CD14-positive monocyte (primary cell): ENCODE measurements around the gene FXYD1. TPM values are rescaled to one million over a fixed set of nuclear protein-coding genes. Genes with fewer than 3 reads are reported as not detected.

Source experiments
- DNase-seq, 3 donors: peaks; one replicate each; pipeline ENCODE4 v3.0.0-alpha.2; 2011 to 2022
- H2AFZ ChIP-seq: 2 replicates; pipeline ENCODE4 v1.6.0; 2012; ENCODE audit warnings: mild to moderate bottlenecking, low read depth, low read length, inconsistent platforms; ENCODE audit not compliant: insufficient read depth, poor library complexity, severe bottlenecking
- H3K27ac ChIP-seq, 2 donors: 1 replicate in 1 of 2; 2 replicates in 1 of 2; pipeline ENCODE4 v1.5.1; 2012 to 2013; ENCODE audit warnings: low read length in 2 of 2, control low read depth in 1 of 2, inconsistent platforms in 1 of 2, low read depth in 1 of 2, mild to moderate bottlenecking in 1 of 2
- H3K27me3 ChIP-seq, 2 donors: one replicate each; pipeline versions ENCODE4 v1.6.0 to v1.6.1; 2011 to 2013; ENCODE audit warnings: low read length in 2 of 2; ENCODE audit not compliant: control insufficient read depth in 2 of 2, insufficient read depth in 2 of 2
- H3K36me3 ChIP-seq, 2 donors: replicated peaks in 1 of 2; 1 replicate in 1 of 2; 2 replicates in 1 of 2; pipeline versions ENCODE4 v1.5.1 to v1.6.1; 2012 to 2013; ENCODE audit warnings: low read length in 2 of 2, control low read depth in 1 of 2, inconsistent platforms in 1 of 2, mild to moderate bottlenecking in 1 of 2; ENCODE audit not compliant: insufficient read depth in 2 of 2, control insufficient read depth in 1 of 2
- H3K4me1 ChIP-seq, 2 donors: 1 replicate in 1 of 2; 2 replicates in 1 of 2; pipeline versions ENCODE4 v1.5.1 to v1.6.1; 2012 to 2013; ENCODE audit warnings: low read length in 2 of 2, control low read depth in 1 of 2, inconsistent platforms in 1 of 2, mild to moderate bottlenecking in 1 of 2, moderate library complexity in 1 of 2; ENCODE audit not compliant: insufficient read depth in 2 of 2, control insufficient read depth in 1 of 2
- H3K4me2 ChIP-seq: replicated peaks from 2 replicates; pipeline ENCODE3; 2012; ENCODE audit warnings: low read length, moderate library complexity, mild to moderate bottlenecking; ENCODE audit not compliant: poor library complexity, severe bottlenecking; ENCODE audit errors: extremely low read depth
- H3K4me3 ChIP-seq, 3 experiments: fragments of 200-600 bp in 1 of 3; sonication (generic) in 1 of 3; replicated peaks in 1 of 3; 1 replicate in 2 of 3; 2 replicates in 1 of 3; pipeline ENCODE4 v1.5.1; 2011 to 2013; ENCODE audit warnings: low read length in 3 of 3, mild to moderate bottlenecking in 3 of 3, control low read depth in 2 of 3, low read depth in 2 of 3, inconsistent platforms in 1 of 3, moderate library complexity in 1 of 3
- H3K79me2 ChIP-seq: 2 replicates; pipeline ENCODE4 v1.6.0; 2012; ENCODE audit warnings: mild to moderate bottlenecking, control low read depth, inconsistent platforms, low read length, moderate library complexity; ENCODE audit not compliant: insufficient read depth
- H3K9ac ChIP-seq: 2 replicates; pipeline ENCODE4 v1.6.0; 2017; ENCODE audit warnings: low read length, mild to moderate bottlenecking; ENCODE audit not compliant: insufficient read depth, poor library complexity, severe bottlenecking
- H3K9me3 ChIP-seq, 2 donors: replicated peaks in 1 of 2; 1 replicate in 1 of 2; 2 replicates in 1 of 2; pipeline versions ENCODE4 v1.5.1 to v1.6.1; 2012 to 2013; ENCODE audit warnings: low read length in 2 of 2, control low read depth in 1 of 2; ENCODE audit not compliant: control insufficient read depth in 1 of 2, insufficient read depth in 1 of 2
- H4K20me1 ChIP-seq: 2 replicates; pipeline ENCODE4 v1.6.0; 2012; ENCODE audit warnings: mild to moderate bottlenecking, low read length, control low read depth, moderate library complexity; ENCODE audit not compliant: insufficient read depth
- H3K27ac Mint-ChIP-seq, 7 donors: one replicate each; pipeline ENCODE4 v1.8.0; 2020; ENCODE audit warnings: mild to moderate bottlenecking in 7 of 7, mixed read lengths in 7 of 7, moderate library complexity in 6 of 7, inconsistent platforms in 2 of 7
- H3K27me3 Mint-ChIP-seq, 3 donors: one replicate each; pipeline ENCODE4 v1.8.0; 2021 to 2022; ENCODE audit warnings: low read depth in 3 of 3, mild to moderate bottlenecking in 3 of 3, mixed read lengths in 3 of 3, moderate library complexity in 3 of 3, inconsistent platforms in 1 of 3
- H3K36me3 Mint-ChIP-seq, 2 donors: one replicate each; pipeline ENCODE4 v1.8.0; 2020; ENCODE audit warnings: mixed read lengths in 2 of 2, inconsistent platforms in 1 of 2, mild to moderate bottlenecking in 1 of 2
- H3K4me1 Mint-ChIP-seq: one replicate; pipeline ENCODE4 v1.8.0; 2020; ENCODE audit warnings: mild to moderate bottlenecking, mixed read lengths
- H3K4me3 Mint-ChIP-seq, 2 donors: one replicate each; pipeline ENCODE4 v1.8.0; 2020; ENCODE audit warnings: mild to moderate bottlenecking in 2 of 2, mixed read lengths in 2 of 2, moderate library complexity in 1 of 2
- H3K9me3 Mint-ChIP-seq, 7 donors: one replicate each; pipeline ENCODE4 v1.8.0; 2020 to 2022; ENCODE audit warnings: mixed read lengths in 7 of 7, mild to moderate bottlenecking in 6 of 7, moderate library complexity in 6 of 7, inconsistent platforms in 2 of 7
- CTCF ChIP-seq: fragments of 200-600 bp; IDR thresholded peaks from one replicate; pipeline ENCODE4 v1.8.0; 2022; ENCODE audit warnings: antibody characterized with exemption, mild to moderate bottlenecking
- WGBS: methylation state at CpG from one replicate; pipeline ENCODE4 v1.1.5; 2013; ENCODE audit warnings: missing lambda C conversion rate; ENCODE audit not compliant: insufficient coverage; 5-methylcytosine and 5-hydroxymethylcytosine counted together
- intact Hi-C, 2 donors: fragments of 100-400 bp; cut with micrococcal nuclease; formaldehyde crosslinking; loops; one replicate each; pipeline versions ENCODE4 v1.15.0 to v1.15.1; 2023
- polyA plus RNA-seq, 3 donors: library from polyadenylated mRNA; depleted of rRNA in 1 of 3; unstranded in 2 of 3; stranded (reverse) in 1 of 3; fragments of 300-500 nt in 2 of 3; fragments of >200 nt in 1 of 3; fragmentation: Illumina TruSeq in 2 of 3; gene quantifications; 1 replicate in 2 of 3; 2 replicates in 1 of 3; pipeline ENCODE4 v1.2.3, GENCODE V29; 2012 to 2021

FXYD1 gene
- polyA plus RNA-seq, 3 donors: 0.25 to 0.74 TPM; not detected in 1

GRCh38 chr19:35170359-35171061 is 31.9 kb downstream of the FXYD1 start:
- H3K27me3 ChIP-seq: no peaks in the 10 kb centered on the region
- TF ChIP-seq CTCF: no peak
- Mint-ChIP-seq H3K4me3 (peak overlapping the region in 1 of 2 donors; percentile 35), H3K36me3 (peaks cover 43 to 56% of the 10 kb centered on the region in 2 donors), H3K4me1 (peaks cover 72% of the 10 kb centered on the region), H3K9me3 (peaks cover 9 to 13% (median 10%) of the 10 kb centered on the region in 7 donors), H3K27me3 (no peaks in the 10 kb centered on the region), H3K27ac (peak overlapping the region; percentile 23 to 88 (median 74))
- no peak overlapping the region for H3K4me3 ChIP-seq
- peaks cover 6 to 12% of the 10 kb centered on the region in 2 donors for H3K9me3 ChIP-seq
- H3K36me3 ChIP-seq: peaks cover 32 to 45% of the 10 kb centered on the region in 2 donors
- intact Hi-C loops: no loop called here
- peak in 1 of 3 donors; percentile 58 for DNase-seq
- H2AFZ ChIP-seq: no peak overlapping the region
- 71% methylated on average over 4 of the region's 7 CpGs for WGBS
- no peak overlapping the region for H3K9ac ChIP-seq
- H3K79me2 ChIP-seq: peaks cover 9% of the 10 kb centered on the region
- H3K27ac ChIP-seq: peak overlapping the region; percentile 2 to 57
- H3K4me1 ChIP-seq: peaks cover 42 to 58% of the 10 kb centered on the region in 2 donors
- H4K20me1 ChIP-seq: peaks cover 11% of the 10 kb centered on the region
- no peak overlapping the region for H3K4me2 ChIP-seq

DNA sequence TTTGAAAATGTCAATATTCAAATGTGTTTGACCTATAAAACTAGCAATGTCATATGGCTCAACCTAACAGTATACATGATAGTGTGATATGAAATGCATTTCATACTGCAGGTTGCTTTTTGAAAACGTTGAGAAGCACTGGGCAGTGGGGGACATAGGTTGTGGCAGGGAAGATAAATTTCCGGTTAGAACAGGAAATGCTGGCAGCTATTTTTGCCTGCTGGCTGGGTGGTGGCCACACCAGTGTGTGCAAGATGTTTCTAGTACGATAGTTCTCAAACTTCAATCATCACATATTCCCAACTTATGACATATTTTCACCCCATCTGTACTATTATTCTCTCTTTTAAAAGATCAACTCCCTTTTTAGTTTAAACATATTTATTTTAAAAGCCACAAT is 33.1 kb downstream of the FXYD1 start:
- peaks cover 71% of the 10 kb centered on the region for H3K4me1 Mint-ChIP-seq
- WGBS: 0% methylated on average over 1 of the region's 3 CpGs
- H3K36me3 Mint-ChIP-seq: peaks cover 31 to 44% of the 10 kb centered on the region in 2 donors
- H3K9me3 Mint-ChIP-seq: peaks cover 0 to 5% (median 0%) of the 10 kb centered on the region in 7 donors
- H3K4me3 Mint-ChIP-seq: peak overlapping the region in 1 of 2 donors; percentile 21
- no peak overlapping the region for H2AFZ ChIP-seq
- peak overlapping the region in 4 of 7 donors; percentile 32 to 86 (median 34) for H3K27ac Mint-ChIP-seq
- H3K9me3 ChIP-seq: no peaks in the 10 kb centered on the region
- H3K4me1 ChIP-seq: peaks cover 46 to 61% of the 10 kb centered on the region in 2 donors
- H3K27me3 Mint-ChIP-seq: no peaks in the 10 kb centered on the region
- peak overlapping the region; percentile 10 for H3K4me2 ChIP-seq
- H3K79me2 ChIP-seq: peaks cover 6% of the 10 kb centered on the region
- peak in 1 of 3 donors; percentile 35 for DNase-seq
- peak overlapping the region in 1 of 2 donors; percentile 57 for H3K27ac ChIP-seq
- peaks cover 20 to 33% of the 10 kb centered on the region in 2 donors for H3K36me3 ChIP-seq
- intact Hi-C loops: no loop called here
- no peak overlapping the region for H3K9ac ChIP-seq
- peaks cover 6% of the 10 kb centered on the region for H4K20me1 ChIP-seq
- TF ChIP-seq CTCF: no peak
- H3K4me3 ChIP-seq: no peak overlapping the region
- no peaks in the 10 kb centered on the region for H3K27me3 ChIP-seq
